Trophoblast cell (in vitro differentiated cells and primary cell): ENCODE measurements around the gene LRFN2.

Experiments used
- DNase-seq, 2 donors: peaks; one replicate each; pipeline ENCODE4 v3.0.0-alpha.2; 2016
- H2AFZ ChIP-seq: 2 replicates; pipeline ENCODE4 v1.6.1; 2013; ENCODE audit warnings: low read length, moderate library complexity, mild to moderate bottlenecking; ENCODE audit not compliant: insufficient read depth, poor library complexity
- H2AK5ac ChIP-seq: 2 replicates; pipeline ENCODE4 v1.6.1; 2013; ENCODE audit warnings: mild to moderate bottlenecking, low read length
- H2BK120ac ChIP-seq: 2 replicates; pipeline ENCODE4 v1.6.1; 2013; ENCODE audit warnings: low read length, mild to moderate bottlenecking, moderate library complexity; ENCODE audit not compliant: insufficient read depth, poor library complexity
- H2BK12ac ChIP-seq: 2 replicates; pipeline ENCODE4 v1.6.1; 2013; ENCODE audit warnings: mild to moderate bottlenecking, low read length, moderate library complexity
- H2BK5ac ChIP-seq: 2 replicates; pipeline ENCODE4 v1.6.1; 2013; ENCODE audit warnings: low read length, low read depth, moderate library complexity, mild to moderate bottlenecking; ENCODE audit not compliant: poor library complexity
- H3K14ac ChIP-seq: 2 replicates; pipeline ENCODE4 v1.6.1; 2013; ENCODE audit warnings: mild to moderate bottlenecking, low read length
- H3K18ac ChIP-seq: 2 replicates; pipeline ENCODE4 v1.6.1; 2013; ENCODE audit warnings: mild to moderate bottlenecking, low read length
- H3K23ac ChIP-seq: 2 replicates; pipeline ENCODE4 v1.6.1; 2013; ENCODE audit warnings: low read length
- H3K27ac ChIP-seq: 2 replicates; pipeline ENCODE4 v1.5.1; 2013; ENCODE audit warnings: low read depth, mild to moderate bottlenecking, inconsistent platforms, low read length, moderate library complexity
- H3K27me3 ChIP-seq: 2 replicates; pipeline ENCODE4 v1.6.1; 2013; ENCODE audit warnings: inconsistent platforms, mild to moderate bottlenecking, low read length, moderate library complexity; ENCODE audit not compliant: insufficient read depth
- H3K36me3 ChIP-seq, 2 experiments: 1 replicate in 1 of 2; 2 replicates in 1 of 2; pipeline ENCODE4 v1.6.1; 2013; ENCODE audit warnings: low read length in 2 of 2, mild to moderate bottlenecking in 2 of 2, moderate library complexity in 1 of 2; ENCODE audit not compliant: insufficient read depth in 2 of 2, control insufficient read depth in 1 of 2
- H3K4ac ChIP-seq: 2 replicates; pipeline ENCODE4 v1.6.1; 2013; ENCODE audit warnings: low read depth, mild to moderate bottlenecking, low read length, moderate library complexity
- H3K4me1 ChIP-seq, 2 experiments: 1 replicate in 1 of 2; 2 replicates in 1 of 2; pipeline ENCODE4 v1.6.1; 2013; ENCODE audit warnings: low read length in 2 of 2, mild to moderate bottlenecking in 2 of 2, moderate library complexity in 1 of 2; ENCODE audit not compliant: insufficient read depth in 2 of 2, control insufficient read depth in 1 of 2
- H3K4me2 ChIP-seq: 2 replicates; pipeline ENCODE4 v1.6.1; 2013; ENCODE audit warnings: inconsistent platforms, mild to moderate bottlenecking, low read length, moderate library complexity
- H3K4me3 ChIP-seq: 2 replicates; pipeline ENCODE4 v1.5.1; 2013; ENCODE audit warnings: mild to moderate bottlenecking, low read depth, low read length, inconsistent platforms
- H3K79me1 ChIP-seq: one replicate; pipeline ENCODE4 v1.6.1; 2013; ENCODE audit warnings: low read length
- H3K79me2 ChIP-seq: 2 replicates; pipeline ENCODE4 v1.6.1; 2013; ENCODE audit warnings: low read length, mild to moderate bottlenecking; ENCODE audit not compliant: control insufficient read depth, insufficient read depth, poor library complexity
- H3K9ac ChIP-seq: 2 replicates; pipeline ENCODE4 v1.6.1; 2013; ENCODE audit warnings: mild to moderate bottlenecking, low read length
- H3K9me3 ChIP-seq: 2 replicates; pipeline ENCODE4 v1.6.1; 2013; ENCODE audit warnings: low read depth, mild to moderate bottlenecking, control low read depth, inconsistent platforms, low read length; ENCODE audit not compliant: insufficient read depth
- H4K12ac ChIP-seq: 2 replicates; pipeline ENCODE4 v1.6.1; 2013; ENCODE audit warnings: low read depth, mild to moderate bottlenecking, low read length, moderate library complexity
- H4K8ac ChIP-seq: 2 replicates; pipeline ENCODE4 v1.6.1; 2013; ENCODE audit warnings: low read depth, mild to moderate bottlenecking, low read length, moderate library complexity
- H4K91ac ChIP-seq: one replicate; pipeline ENCODE4 v1.6.1; 2013; ENCODE audit warnings: low read depth, mild to moderate bottlenecking, low read length, moderate library complexity
- WGBS: extraction: QIAGEN DNeasy Blood & Tissue Kit; methylation state at CpG from one replicate; pipeline ENCODE4 v1.1.7; 2013; ENCODE audit warnings: missing lambda C conversion rate; ENCODE audit not compliant: insufficient read length, insufficient coverage; ENCODE audit errors: extremely low coverage; 5-methylcytosine and 5-hydroxymethylcytosine counted together

LRFN2 gene

GRCh38 chr6:40394381-40394780, 192.8 kb downstream of the LRFN2 start:
- H3K4me2 ChIP-seq: no peak overlapping the region
- H2BK12ac ChIP-seq: no peak overlapping the region

GRCh38 chr6:40393641-40394040, 193.5 kb downstream of the LRFN2 start:
- H3K27ac ChIP-seq: no peak overlapping the region
- no peaks in the 10 kb centered on the region for H3K79me1 ChIP-seq
- H3K27me3 ChIP-seq: no peaks in the 10 kb centered on the region
- no peak overlapping the region for H2BK120ac ChIP-seq
- no peak overlapping the region for H3K23ac ChIP-seq
- no peak overlapping the region for H3K18ac ChIP-seq
- H2AFZ ChIP-seq: no peak overlapping the region
- no peak overlapping the region for H3K14ac ChIP-seq
- peaks cover 1% of the 10 kb centered on the region for H3K9me3 ChIP-seq
- H2BK12ac ChIP-seq: no peak overlapping the region
- H4K8ac ChIP-seq: no peak overlapping the region
- no peak overlapping the region for H3K4me2 ChIP-seq
- H3K36me3 ChIP-seq: no peaks in the 10 kb centered on the region
- H3K9ac ChIP-seq: no peak overlapping the region
- H3K4me1 ChIP-seq: peaks cover 9 to 14% of the 10 kb centered on the region in 2 experiments
- whole genome bisulfite sequencing: no CpG with 5 or more reads among the region's 5 CpGs
- no peak overlapping the region for H3K4ac ChIP-seq
- no peak overlapping the region for H3K4me3 ChIP-seq
- H4K12ac ChIP-seq: no peak overlapping the region
- H3K79me2 ChIP-seq: no peaks in the 10 kb centered on the region
- DNase-seq: no peak
- no peak overlapping the region for H2BK5ac ChIP-seq
- no peak overlapping the region for H4K91ac ChIP-seq
- no peak overlapping the region for H2AK5ac ChIP-seq

More at GRCh38 chr6:40394381-40394780, 192.8 kb downstream of the LRFN2 start:
- Histone ChIP-seq H4K8ac (no peak overlapping the region), H3K79me1 (no peaks in the 10 kb centered on the region), H3K27ac (no peak overlapping the region), H2AK5ac (no peak overlapping the region), H3K36me3 (no peaks in the 10 kb centered on the region), H3K23ac (no peak overlapping the region), H2AFZ (no peak overlapping the region), H3K4me3 (no peak overlapping the region), H4K12ac (no peak overlapping the region), H3K79me2 (no peaks in the 10 kb centered on the region), H4K91ac (no peak overlapping the region), H3K27me3 (no peaks in the 10 kb centered on the region), H3K4me1 (peaks cover 9 to 14% of the 10 kb centered on the region in 2 experiments), H3K9me3 (peaks cover 1% of the 10 kb centered on the region), H2BK5ac (no peak overlapping the region), H3K14ac (no peak overlapping the region), H3K18ac (no peak overlapping the region), H3K9ac (no peak overlapping the region), H2BK120ac (no peak overlapping the region), H3K4ac (no peak overlapping the region)
- WGBS: no CpG with 5 or more reads among the region's 1 CpG
- no peak for DNase-seq

DNA sequence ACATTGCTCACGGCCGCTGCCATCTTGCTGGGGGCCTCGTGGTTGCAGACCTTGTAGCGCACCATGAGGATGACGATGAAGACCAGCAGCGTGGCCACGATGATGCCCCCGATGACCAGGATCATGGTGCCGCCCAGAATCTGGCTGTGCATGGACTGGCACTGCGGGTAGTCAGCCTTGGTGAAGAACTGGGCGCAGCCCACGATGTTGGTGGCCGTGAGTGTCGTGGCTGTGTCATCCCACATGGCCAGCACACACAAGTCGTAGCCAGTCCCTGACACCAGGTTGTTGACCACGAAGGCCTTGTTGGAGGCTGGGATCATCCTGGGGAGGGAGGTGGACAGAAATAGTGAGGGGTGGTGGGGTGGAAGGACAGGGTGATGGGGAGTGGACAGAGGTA, 194.6 kb downstream of the LRFN2 start:
- H2AFZ ChIP-seq: no peak overlapping the region

GRCh38 chr6:40391851-40392517, 195.2 kb downstream of the LRFN2 start:
- no peak overlapping the region for H2BK120ac ChIP-seq
- H3K27ac ChIP-seq: no peak overlapping the region
- no peaks in the 10 kb centered on the region for H3K36me3 ChIP-seq
- no CpG with 5 or more reads among the region's 40 CpGs for WGBS
- H2BK12ac ChIP-seq: no peak overlapping the region
- no peak overlapping the region for H4K12ac ChIP-seq
- H3K9ac ChIP-seq: no peak overlapping the region
- H3K27me3 ChIP-seq: no peaks in the 10 kb centered on the region
- no peak overlapping the region for H3K14ac ChIP-seq
- no peak overlapping the region for H4K8ac ChIP-seq
- no peak overlapping the region for H2BK5ac ChIP-seq
- peaks cover 1% of the 10 kb centered on the region for H3K9me3 ChIP-seq
- no peak overlapping the region for H3K18ac ChIP-seq
- H3K4me2 ChIP-seq: no peak overlapping the region
- no peak overlapping the region for H3K23ac ChIP-seq
- no peaks in the 10 kb centered on the region for H3K79me2 ChIP-seq
- no peak for DNase-seq
- H3K79me1 ChIP-seq: no peaks in the 10 kb centered on the region
- H3K4ac ChIP-seq: no peak overlapping the region
- H3K4me1 ChIP-seq: peaks cover 7 to 9% of the 10 kb centered on the region in 2 experiments
- H2AFZ ChIP-seq: no peak overlapping the region
- no peak overlapping the region for H3K4me3 ChIP-seq
- H4K91ac ChIP-seq: no peak overlapping the region
- no peak overlapping the region for H2AK5ac ChIP-seq

More for the DNA sequence above, 194.6 kb downstream of the LRFN2 start:
- no peak overlapping the region for H3K9ac ChIP-seq
- no peak overlapping the region for H3K27ac ChIP-seq
- no peak overlapping the region for H3K23ac ChIP-seq
- peaks cover 9 to 14% of the 10 kb centered on the region in 2 experiments for H3K4me1 ChIP-seq
- H3K4ac ChIP-seq: no peak overlapping the region
- no peaks in the 10 kb centered on the region for H3K27me3 ChIP-seq
- no peaks in the 10 kb centered on the region for H3K79me1 ChIP-seq
- DNase-seq: no peak
- no peak overlapping the region for H4K91ac ChIP-seq
- no peak overlapping the region for H3K4me2 ChIP-seq
- H2BK120ac ChIP-seq: no peak overlapping the region
- no peak overlapping the region for H4K12ac ChIP-seq
- no peak overlapping the region for H3K14ac ChIP-seq
- H4K8ac ChIP-seq: no peak overlapping the region
- H3K79me2 ChIP-seq: no peaks in the 10 kb centered on the region
- WGBS: no CpG with 5 or more reads among the region's 16 CpGs
- no peak overlapping the region for H3K18ac ChIP-seq
- no peak overlapping the region for H2AK5ac ChIP-seq
- H2BK12ac ChIP-seq: no peak overlapping the region
- H2BK5ac ChIP-seq: no peak overlapping the region
- no peaks in the 10 kb centered on the region for H3K36me3 ChIP-seq
- peaks cover 1% of the 10 kb centered on the region for H3K9me3 ChIP-seq
- no peak overlapping the region for H3K4me3 ChIP-seq
